ENCODE data around the gene WDR18. TPM values are rescaled to one million over a fixed set of nuclear protein-coding genes. Genes with fewer than 3 reads are reported as not detected.
"Not testable (repeated sequence)": the region's sequence is repeated elsewhere in the genome, so short reads cannot be mapped to it uniquely, and the experiment has no call there.

Gene WDR18
- total RNA-seq, 1 experiment from 2014 or later, result 41.1 TPM

DNA sequence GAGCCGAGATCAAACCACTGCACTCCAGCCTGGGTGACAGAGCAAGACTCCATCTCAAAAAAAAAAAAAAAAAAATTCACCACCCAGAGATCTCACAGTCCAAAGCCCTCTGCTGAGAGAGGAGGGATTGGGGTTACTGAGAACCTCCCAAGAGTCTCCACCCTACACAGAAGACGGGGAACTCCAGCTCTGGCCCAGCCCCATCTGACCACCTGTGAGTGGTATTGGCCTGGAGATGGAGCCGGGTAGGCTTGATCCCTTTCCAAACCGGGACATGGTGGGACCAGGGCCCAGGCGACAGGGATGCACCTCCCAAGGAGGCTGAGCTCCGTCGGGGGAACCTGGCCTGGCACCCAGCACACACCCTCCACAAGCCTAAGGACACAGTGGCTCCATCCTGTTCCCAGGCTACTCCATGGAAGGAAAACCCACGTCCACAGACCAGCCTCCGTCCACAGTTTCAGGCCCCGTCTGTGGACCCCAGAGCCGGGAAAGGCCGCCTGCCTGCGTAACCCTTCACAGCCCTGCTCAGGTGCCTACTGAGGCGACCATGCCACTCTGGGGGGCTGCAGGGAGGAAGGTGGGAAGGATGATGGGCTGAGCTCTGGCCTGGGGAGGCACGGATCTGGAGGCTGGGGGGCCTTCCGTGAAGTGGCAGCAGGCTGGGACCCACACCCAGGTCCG is 34.9 kb downstream of the WDR18 start:
- Histone ChIP-seq H3K9me3 (ENCODE audit: low read length) (no peaks in the 10 kb centered on the region), H3K36me3 (ENCODE audit: insufficient read depth, low read length) (no peaks in the 10 kb centered on the region), H3K27me3 (ENCODE audit: low read length) (no peaks in the 10 kb centered on the region), H2AFZ (ENCODE audit: low read length) (no peak overlapping the region), H3K9me2 (replicated peaks; ENCODE audit: insufficient read depth, low read length) (no peaks in the 10 kb centered on the region), H3K4me1 (ENCODE audit: low read length) (peaks cover 54% of the 10 kb centered on the region), H3K9ac (ENCODE audit: low read length) (peak overlapping the region; percentile 100), H3K79me2 (ENCODE audit: low read length) (peaks cover 64% of the 10 kb centered on the region), H3K4me2 (ENCODE audit: low read depth, low read length, poor library complexity, severe bottlenecking) (peak overlapping the region; percentile 75), H3K27ac (ENCODE audit: low read length) (peak overlapping the region; percentile 73; the same call in 1 of the 2 replicates), H3K4me3 (ENCODE audit: low read length) (peak overlapping the region; percentile 99), H4K20me1 (ENCODE audit: insufficient read depth, low read depth, low read length) (peaks cover 61% of the 10 kb centered on the region)
- DNase-seq, result no peak

DNA sequence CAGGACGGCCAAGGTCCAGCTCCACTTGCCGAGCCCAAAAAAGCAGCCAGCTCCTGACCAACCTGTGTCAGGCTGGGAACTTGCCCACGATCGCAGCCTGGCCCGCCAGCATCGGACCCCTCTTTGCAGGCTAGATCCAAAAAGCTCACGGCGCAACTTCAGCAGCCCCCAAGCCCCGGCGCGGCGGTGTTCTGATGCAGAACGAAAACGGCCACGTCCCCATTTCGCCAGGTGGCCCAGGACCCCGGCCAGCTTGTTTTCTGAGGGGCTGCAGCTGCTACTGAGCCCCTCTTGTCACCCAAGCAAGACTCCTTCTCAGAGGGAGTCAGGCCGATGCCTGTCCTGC is 35.4 kb downstream of the WDR18 start:
- peak overlapping the region; percentile 73; the same call in 1 of the 2 replicates for H3K27ac ChIP-seq (ENCODE audit: low read length)
- H3K4me1 ChIP-seq (ENCODE audit: low read length), result peaks cover 54% of the 10 kb centered on the region
- H3K36me3 ChIP-seq (ENCODE audit: insufficient read depth, low read length), result no peaks in the 10 kb centered on the region
- no peaks in the 10 kb centered on the region for H3K27me3 ChIP-seq (ENCODE audit: low read length)
- peak overlapping the region; percentile 99 for H3K4me3 ChIP-seq (ENCODE audit: low read length)
- DNase-seq, result no peak
- peaks cover 62% of the 10 kb centered on the region for H3K79me2 ChIP-seq (ENCODE audit: low read length)
- no peak overlapping the region for H2AFZ ChIP-seq (ENCODE audit: low read length)
- no peaks in the 10 kb centered on the region for H3K9me3 ChIP-seq (ENCODE audit: low read length)
- H3K4me2 ChIP-seq (ENCODE audit: low read depth, low read length, poor library complexity, severe bottlenecking), result peak overlapping the region; percentile 75
- H4K20me1 ChIP-seq (ENCODE audit: insufficient read depth, low read depth, low read length), result peaks cover 59% of the 10 kb centered on the region
- H3K9ac ChIP-seq (ENCODE audit: low read length), result peak overlapping the region; percentile 100
- H3K9me2 ChIP-seq (replicated peaks; ENCODE audit: insufficient read depth, low read length), result no peaks in the 10 kb centered on the region

DNA sequence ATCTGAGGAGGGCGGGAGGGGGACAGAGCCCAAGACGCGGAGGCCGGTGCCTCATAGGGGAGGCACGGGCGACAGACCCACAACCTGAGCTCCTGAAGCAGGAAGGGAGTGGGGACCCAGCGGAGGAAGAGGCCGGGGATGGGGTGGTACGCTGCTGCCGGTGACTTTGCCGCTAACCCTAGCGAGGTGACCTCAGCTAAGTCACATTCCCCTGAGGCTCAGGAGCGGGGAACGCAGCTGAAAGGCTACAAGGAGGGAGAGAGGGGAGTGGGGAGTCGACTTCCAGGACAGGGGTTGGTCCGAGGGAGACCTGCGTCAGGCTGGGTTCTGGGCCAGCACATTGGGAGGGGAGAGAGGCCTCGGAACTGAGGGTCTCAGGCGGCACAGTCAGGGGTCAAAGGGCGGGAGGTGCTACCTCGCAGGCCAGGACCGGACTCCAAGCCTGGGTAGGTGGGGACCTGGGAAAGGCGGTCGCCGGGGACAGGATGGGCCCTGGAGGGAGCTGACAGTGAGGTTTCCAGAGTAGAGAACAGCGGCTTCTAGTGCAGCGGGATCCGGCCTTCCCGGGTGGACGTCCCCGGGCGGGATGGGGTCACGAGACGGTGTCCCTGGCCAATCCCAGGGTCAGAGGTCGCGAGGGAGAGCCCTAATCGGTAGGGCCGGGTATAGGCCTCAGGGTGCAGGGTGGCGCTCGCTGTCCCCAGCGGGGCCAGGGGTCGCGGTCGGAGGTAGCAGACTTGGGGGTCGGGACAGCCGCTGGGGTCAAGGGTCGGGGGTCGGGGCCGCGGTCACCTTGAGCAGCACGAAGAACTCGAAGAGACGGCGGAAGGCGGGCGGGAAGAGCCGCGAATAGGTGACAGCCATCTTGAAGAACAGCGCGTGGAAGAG is 36.1 kb downstream of the WDR18 start:
- H3K4me2 ChIP-seq (ENCODE audit: low read depth, low read length, poor library complexity, severe bottlenecking), result peak overlapping the region; percentile 75
- H3K79me2 ChIP-seq (ENCODE audit: low read length), result peaks cover 56% of the 10 kb centered on the region
- H3K4me1 ChIP-seq (ENCODE audit: low read length), result peaks cover 54% of the 10 kb centered on the region
- no peaks in the 10 kb centered on the region for H3K9me2 ChIP-seq (replicated peaks; ENCODE audit: insufficient read depth, low read length)
- DNase-seq, result peak; percentile 60
- peak overlapping the region; percentile 73 for H3K27ac ChIP-seq (ENCODE audit: low read length)
- H3K36me3 ChIP-seq (ENCODE audit: insufficient read depth, low read length), result no peaks in the 10 kb centered on the region
- H2AFZ ChIP-seq (ENCODE audit: low read length), result no peak overlapping the region
- H3K27me3 ChIP-seq (ENCODE audit: low read length), result no peaks in the 10 kb centered on the region
- H3K4me3 ChIP-seq (ENCODE audit: low read length), result peak overlapping the region; percentile 99
- H3K9ac ChIP-seq (ENCODE audit: low read length), result peak overlapping the region; percentile 100
- H4K20me1 ChIP-seq (ENCODE audit: insufficient read depth, low read depth, low read length), result peaks cover 52% of the 10 kb centered on the region
- no peaks in the 10 kb centered on the region for H3K9me3 ChIP-seq (ENCODE audit: low read length)

DNA sequence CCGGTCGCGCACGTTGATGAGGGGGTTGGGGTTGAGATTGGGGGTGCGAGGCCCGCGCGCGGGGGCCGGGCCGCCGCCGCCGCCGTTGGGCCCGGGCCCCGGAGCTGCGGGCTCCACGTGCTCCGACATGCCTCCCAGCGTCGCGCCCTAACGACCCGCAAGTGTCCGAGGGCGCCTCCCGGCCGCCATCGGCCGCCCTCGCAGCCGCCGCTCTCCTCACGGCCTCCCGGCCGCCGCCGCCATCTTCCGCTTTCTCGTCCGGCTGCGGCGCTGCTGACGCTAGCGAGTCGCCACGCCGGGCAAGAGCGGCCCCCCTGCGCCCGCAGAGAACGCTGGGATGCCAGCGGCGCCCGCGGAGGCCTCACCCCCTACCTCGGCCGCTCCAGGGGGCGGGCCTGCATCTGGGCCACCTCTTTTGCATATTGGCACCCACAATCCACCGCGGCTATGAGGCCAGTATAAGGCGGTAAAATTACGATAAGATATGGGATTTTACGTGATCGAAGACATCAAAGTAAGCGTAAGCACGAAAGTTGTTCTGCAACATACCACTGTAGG is 36.8 kb downstream of the WDR18 start, which contains the start of gene TMEM259:
Gene TMEM259 (minus strand): TSS at position 256 of the 558 bp plus-strand sequence. CDS start 127 bp downstream, at position 129.
- peak; percentile 99 for DNase-seq
- Histone ChIP-seq H3K4me3 (ENCODE audit: low read length) (peak within 1 kb of the TSS; percentile 99), H3K36me3 (ENCODE audit: insufficient read depth, low read length) (no peaks in the 10 kb centered on the region), H3K4me2 (ENCODE audit: low read depth, low read length, poor library complexity, severe bottlenecking) (peak within 1 kb of the TSS; percentile 75), H2AFZ (ENCODE audit: low read length) (no peak within 1 kb of the TSS; the same call in 1 of the 2 replicates), H3K9ac (ENCODE audit: low read length) (peak within 1 kb of the TSS; percentile 100), H3K9me3 (ENCODE audit: low read length) (no peaks in the 10 kb centered on the region), H3K4me1 (ENCODE audit: low read length) (peaks cover 56% of the 10 kb centered on the region), H3K9me2 (replicated peaks; ENCODE audit: insufficient read depth, low read length) (no peaks in the 10 kb centered on the region), H3K27me3 (ENCODE audit: low read length) (no peaks in the 10 kb centered on the region), H3K27ac (ENCODE audit: low read length) (peak within 1 kb of the TSS; percentile 86), H4K20me1 (ENCODE audit: insufficient read depth, low read depth, low read length) (peaks cover 45% of the 10 kb centered on the region), H3K79me2 (ENCODE audit: low read length) (peaks cover 49% of the 10 kb centered on the region)

GRCh38 chr19:1023883-1024188 is 39.7 kb downstream of the WDR18 start:
- H3K79me2 ChIP-seq (ENCODE audit: low read length), result peaks cover 42% of the 10 kb centered on the region
- peaks cover 49% of the 10 kb centered on the region for H3K4me1 ChIP-seq (ENCODE audit: low read length)

GRCh38 chr19:1025080-1025479 is 40.9 kb downstream of the WDR18 start:
- H3K4me3 ChIP-seq (ENCODE audit: low read length); H3K9me3 ChIP-seq (ENCODE audit: low read length); H4K20me1 ChIP-seq (ENCODE audit: insufficient read depth, low read depth, low read length); H2AFZ ChIP-seq (ENCODE audit: low read length); H3K9me2 ChIP-seq (replicated peaks; ENCODE audit: insufficient read depth, low read length); H3K27ac ChIP-seq (ENCODE audit: low read length); H3K4me2 ChIP-seq (ENCODE audit: low read depth, low read length, poor library complexity, severe bottlenecking); H3K36me3 ChIP-seq (ENCODE audit: insufficient read depth, low read length); H3K9ac ChIP-seq (ENCODE audit: low read length); DNase-seq; H3K27me3 ChIP-seq (ENCODE audit: low read length): not testable (repeated sequence)
- Histone ChIP-seq H3K79me2 (ENCODE audit: low read length) (peaks cover 40% of the 10 kb centered on the region), H3K4me1 (ENCODE audit: low read length) (peaks cover 41% of the 10 kb centered on the region)

More at GRCh38 chr19:1023883-1024188, 39.7 kb downstream of the WDR18 start:
- not testable (repeated sequence) for DNase-seq; H3K4me2 ChIP-seq (ENCODE audit: low read depth, low read length, poor library complexity, severe bottlenecking); H3K4me3 ChIP-seq (ENCODE audit: low read length); H2AFZ ChIP-seq (ENCODE audit: low read length); H3K9me2 ChIP-seq (replicated peaks; ENCODE audit: insufficient read depth, low read length); H3K9ac ChIP-seq (ENCODE audit: low read length); H3K27me3 ChIP-seq (ENCODE audit: low read length); H3K36me3 ChIP-seq (ENCODE audit: insufficient read depth, low read length); H3K27ac ChIP-seq (ENCODE audit: low read length); H3K9me3 ChIP-seq (ENCODE audit: low read length)
- peaks cover 18% of the 10 kb centered on the region for H4K20me1 ChIP-seq (ENCODE audit: insufficient read depth, low read depth, low read length)

DNA sequence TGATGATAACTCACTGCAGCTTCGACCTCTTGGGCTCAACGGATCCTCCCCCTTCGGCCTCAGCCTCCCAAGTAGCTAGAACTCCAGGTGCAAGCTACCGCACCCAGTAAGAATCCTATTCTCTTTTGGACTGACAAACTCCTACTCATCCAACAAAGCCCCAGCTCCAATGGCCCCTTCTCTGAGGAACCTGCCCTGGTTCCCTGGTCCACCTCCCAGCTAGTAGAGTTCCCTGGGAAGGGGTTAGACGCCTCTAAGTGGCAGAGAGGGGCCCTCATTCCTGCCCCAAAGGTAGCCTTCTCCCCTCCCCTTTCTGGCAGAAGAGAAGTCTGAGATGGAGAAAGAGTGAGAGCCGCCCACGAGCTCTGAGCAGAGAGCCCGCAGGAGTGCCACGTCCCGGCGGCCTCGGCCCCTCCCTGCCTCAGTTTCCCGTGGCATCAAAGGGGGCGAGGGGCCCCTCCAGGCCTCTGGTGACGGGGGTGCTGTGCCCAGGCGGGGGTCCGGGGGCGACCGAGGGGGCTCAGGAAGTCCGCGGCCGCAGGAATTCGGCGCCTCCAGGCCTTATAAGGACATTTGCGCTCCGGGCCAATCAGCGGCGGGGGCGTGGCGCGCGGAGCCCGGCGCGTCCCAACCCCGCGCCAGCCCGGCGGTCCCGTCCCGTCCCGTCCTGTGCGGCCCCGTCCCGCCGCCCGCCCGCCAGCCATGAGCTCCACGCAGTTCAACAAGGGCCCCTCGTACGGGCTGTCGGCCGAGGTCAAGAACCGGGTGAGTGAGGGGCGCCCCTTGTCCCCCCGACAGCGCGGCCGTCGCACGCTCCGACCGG is 42.0 kb downstream of the WDR18 start, which contains the start of gene CNN2:
Gene CNN2 (plus strand): TSS at position 649 of the 823 bp plus-strand sequence. CDS start 54 bp downstream, at position 703.
- Histone ChIP-seq H3K9me2 (replicated peaks; ENCODE audit: insufficient read depth, low read length) (no peaks in the 10 kb centered on the region), H3K27me3 (ENCODE audit: low read length) (no peaks in the 10 kb centered on the region), H3K4me1 (ENCODE audit: low read length) (peaks cover 40% of the 10 kb centered on the region), H3K9me3 (ENCODE audit: low read length) (no peaks in the 10 kb centered on the region), H4K20me1 (ENCODE audit: insufficient read depth, low read depth, low read length) (no peaks in the 10 kb centered on the region; the same call in 1 of the 2 replicates), H3K9ac (ENCODE audit: low read length) (peak within 1 kb of the TSS; percentile 81), H3K36me3 (ENCODE audit: insufficient read depth, low read length) (no peaks in the 10 kb centered on the region), H3K4me3 (ENCODE audit: low read length) (peak within 1 kb of the TSS; percentile 69), H3K79me2 (ENCODE audit: low read length) (peaks cover 33% of the 10 kb centered on the region), H3K27ac (ENCODE audit: low read length) (peak within 1 kb of the TSS; percentile 67), H3K4me2 (ENCODE audit: low read depth, low read length, poor library complexity, severe bottlenecking) (peak within 1 kb of the TSS; percentile 70), H2AFZ (ENCODE audit: low read length) (peak within 1 kb of the TSS; percentile 95)
- peak; percentile 89 for DNase-seq

All from Karpas-422 (cell line).